CD4-positive, alpha-beta memory T cell (primary cell): ENCODE data around the gene ELK4. TPM values are rescaled to one million over a fixed set of nuclear protein-coding genes. Genes with fewer than 3 reads are reported as not detected.

Source experiments
- CTCF ChIA-PET: fragments of 350-600 bp; sonication (Branson Sonifier 250); formaldehyde crosslinking; loops from one replicate; lab custom pipeline; 2021; ENCODE audit warnings: inconsistent platforms; ENCODE audit not compliant: partially characterized antibody; lab: Charles Lee
- POLR2A ChIA-PET: fragments of 350-600 bp; sonication (Branson Sonifier 250); formaldehyde crosslinking; loops from one replicate; lab custom pipeline; 2021; ENCODE audit not compliant: partially characterized antibody; lab: Charles Lee
- DNase-seq, 5 donors: peaks; one replicate each; pipeline versions ENCODE4 v3.0.0 to v3.0.0-alpha.2; 2020 to 2022; ENCODE audit warnings: mixed read lengths in 1 of 5
- H3K27ac ChIP-seq: one replicate; pipeline ENCODE4 v1.7.0; 2013; ENCODE audit warnings: low read depth, low read length
- H3K27me3 ChIP-seq: 2 replicates; pipeline ENCODE4 v1.7.0; 2013; ENCODE audit warnings: mild to moderate bottlenecking, low read length, moderate library complexity; ENCODE audit not compliant: insufficient read depth
- H3K36me3 ChIP-seq: 2 replicates; pipeline ENCODE4 v1.7.0; 2013; ENCODE audit warnings: mild to moderate bottlenecking, low read length, moderate library complexity; ENCODE audit not compliant: insufficient read depth
- H3K4me1 ChIP-seq: 2 replicates; pipeline ENCODE4 v1.7.0; 2013; ENCODE audit warnings: mild to moderate bottlenecking, low read length, moderate library complexity; ENCODE audit not compliant: insufficient read depth
- H3K4me3 ChIP-seq, 2 donors: one replicate each; pipeline ENCODE4 v1.7.0; 2013; ENCODE audit warnings: low read length in 2 of 2, mild to moderate bottlenecking in 1 of 2
- H3K9me3 ChIP-seq, 2 donors: one replicate each; pipeline ENCODE4 v1.7.0; 2013; ENCODE audit warnings: low read length in 2 of 2, control low read depth in 1 of 2; ENCODE audit not compliant: control insufficient read depth in 1 of 2
- H3K27ac Mint-ChIP-seq, 7 donors: one replicate each; pipeline ENCODE4 v1.8.0; 2020 to 2021; ENCODE audit warnings: mixed read lengths in 7 of 7, mild to moderate bottlenecking in 6 of 7, inconsistent platforms in 3 of 7, moderate library complexity in 3 of 7
- H3K27me3 Mint-ChIP-seq, 2 donors: one replicate each; pipeline ENCODE4 v1.8.0; 2020 to 2021; ENCODE audit warnings: mixed read lengths in 2 of 2
- H3K36me3 Mint-ChIP-seq, 2 donors: one replicate each; pipeline ENCODE4 v1.8.0; 2020 to 2021; ENCODE audit warnings: mixed read lengths in 2 of 2, inconsistent platforms in 1 of 2, mild to moderate bottlenecking in 1 of 2
- H3K4me1 Mint-ChIP-seq, 4 donors: one replicate each; pipeline ENCODE4 v1.8.0; 2020 to 2021; ENCODE audit warnings: mixed read lengths in 4 of 4, mild to moderate bottlenecking in 1 of 4
- H3K4me3 Mint-ChIP-seq, 8 donors: one replicate each; pipeline ENCODE4 v1.8.0; 2020 to 2021; ENCODE audit warnings: mixed read lengths in 8 of 8, mild to moderate bottlenecking in 7 of 8, moderate library complexity in 6 of 8, inconsistent platforms in 3 of 8
- H3K9me3 Mint-ChIP-seq, 8 donors: one replicate each; pipeline ENCODE4 v1.8.0; 2020 to 2021; ENCODE audit warnings: mixed read lengths in 8 of 8, mild to moderate bottlenecking in 5 of 8, inconsistent platforms in 3 of 8, moderate library complexity in 1 of 8
- intact Hi-C: fragments of 100-400 bp; cut with micrococcal nuclease; formaldehyde crosslinking; loops from one replicate; pipeline ENCODE4 v1.15.1; 2023
- polyA plus RNA-seq, 2 donors: library from polyadenylated mRNA; unstranded; fragments of 300-500 nt; fragmentation: Illumina TruSeq; gene quantifications; one replicate each; pipeline ENCODE4 v1.2.3, GENCODE V29; 2021
- total RNA-seq, 2 experiments: library from RNA; stranded (reverse); gene quantifications; one replicate each; pipeline ENCODE4 v1.2.3, GENCODE V29; 2021

Gene ELK4
- total and polyA plus RNA-seq, 4 experiments from 2014 or later = 3.2 to 194 (median 86.4) TPM

DNA sequence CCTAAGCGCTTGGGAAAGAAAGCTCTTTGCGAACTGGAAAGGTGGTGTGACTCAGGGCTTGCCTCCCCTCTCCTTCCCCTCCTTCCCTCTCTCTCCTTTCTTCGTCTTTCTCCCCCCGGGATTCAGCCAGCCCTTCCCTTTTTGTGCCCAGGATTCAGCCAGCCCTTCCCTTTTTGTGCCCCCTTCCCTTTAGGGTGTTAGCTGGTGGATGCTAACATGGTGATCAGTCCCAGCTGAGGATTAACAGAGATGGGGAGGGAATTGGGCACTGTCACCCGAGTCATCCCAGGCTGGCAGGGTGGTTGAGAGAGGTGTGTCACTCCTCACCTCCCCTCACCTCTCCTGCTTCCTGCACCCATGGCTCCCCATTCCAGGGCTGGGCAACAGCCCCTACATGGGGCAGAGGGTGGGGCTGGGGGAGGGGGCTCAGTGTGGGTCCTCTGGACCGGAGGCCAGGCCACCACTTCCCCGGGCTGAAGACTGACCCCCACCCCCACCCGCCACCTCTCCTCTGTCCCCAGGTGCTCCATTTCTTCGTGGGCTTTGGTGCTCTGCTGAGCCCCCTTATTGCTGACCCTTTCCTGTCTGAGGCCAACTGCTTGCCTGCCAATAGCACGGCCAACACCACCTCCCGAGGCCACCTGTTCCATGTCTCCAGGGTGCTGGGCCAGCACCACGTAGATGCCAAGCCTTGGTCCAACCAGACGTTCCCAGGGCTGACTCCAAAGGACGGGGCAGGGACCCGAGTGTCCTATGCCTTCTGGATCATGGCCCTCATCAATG, 51.5 kb downstream of the ELK4 start:
- peak overlapping the region in 2 of 7 donors; percentile 10 to 35 for H3K27ac Mint-ChIP-seq
- H3K4me3 Mint-ChIP-seq = no peak overlapping the region
- Histone ChIP-seq H3K27ac (no peak overlapping the region), H3K4me1 (no peaks in the 10 kb centered on the region), H3K9me3 (no peaks in the 10 kb centered on the region), H3K36me3 (no peaks in the 10 kb centered on the region), H3K4me3 (no peak overlapping the region), H3K27me3 (peaks cover 10% of the 10 kb centered on the region)
- CTCF ChIA-PET = interaction anchor here (1.6 kb wide), 1 partner anchor 78 kb away, joined by 5 read pairs; no protein-coding TSS in a partner anchor
- no peaks in the 10 kb centered on the region for H3K4me1 Mint-ChIP-seq
- POLR2A ChIA-PET = interaction anchor here (1.5 kb wide), 1 partner anchor 12 kb away, joined by 3 read pairs; no protein-coding TSS in a partner anchor
- intact Hi-C loops = no loop called here
- H3K27me3 Mint-ChIP-seq = peaks cover 11 to 25% of the 10 kb centered on the region in 2 donors
- H3K9me3 Mint-ChIP-seq = no peaks in the 10 kb centered on the region
- no peak for DNase-seq
- H3K36me3 Mint-ChIP-seq = no peaks in the 10 kb centered on the region

DNA sequence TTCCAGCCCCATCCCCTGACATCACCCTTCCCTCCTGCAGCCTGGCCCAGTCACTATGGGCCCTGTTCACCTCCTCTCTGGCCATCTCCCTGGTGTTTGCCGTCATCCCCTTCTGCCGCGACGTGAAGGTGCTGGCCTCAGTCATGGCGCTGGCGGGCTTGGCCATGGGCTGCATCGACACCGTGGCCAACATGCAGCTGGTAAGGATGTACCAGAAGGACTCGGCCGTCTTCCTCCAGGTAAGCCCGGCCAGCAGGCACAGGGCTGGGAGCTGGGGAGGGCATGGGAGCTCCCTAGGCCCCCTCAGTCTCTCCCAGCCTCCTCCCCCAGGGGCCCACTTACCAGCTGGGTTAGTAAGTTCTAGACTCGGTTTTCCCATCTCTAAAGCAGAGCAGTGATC, 52.1 kb downstream of the ELK4 start:
- no peak overlapping the region for H3K27ac ChIP-seq
- no peaks in the 10 kb centered on the region for H3K9me3 ChIP-seq
- Mint-ChIP-seq H3K36me3 (no peaks in the 10 kb centered on the region), H3K4me3 (no peak overlapping the region), H3K27me3 (peaks cover 11 to 25% of the 10 kb centered on the region in 2 donors), H3K9me3 (no peaks in the 10 kb centered on the region), H3K27ac (no peak overlapping the region), H3K4me1 (no peaks in the 10 kb centered on the region)
- intact Hi-C loops = no loop called here
- ChIA-PET CTCF (interaction anchor here (1.6 kb wide), 1 partner anchor 79 kb away, joined by 5 read pairs; no protein-coding TSS in a partner anchor), POLR2A (interaction anchor here (1.5 kb wide), 1 partner anchor 13 kb away, joined by 3 read pairs; no protein-coding TSS in a partner anchor)
- peaks cover 10% of the 10 kb centered on the region for H3K27me3 ChIP-seq
- no peaks in the 10 kb centered on the region for H3K36me3 ChIP-seq
- no peak for DNase-seq
- no peak overlapping the region for H3K4me3 ChIP-seq
- H3K4me1 ChIP-seq = no peaks in the 10 kb centered on the region

DNA sequence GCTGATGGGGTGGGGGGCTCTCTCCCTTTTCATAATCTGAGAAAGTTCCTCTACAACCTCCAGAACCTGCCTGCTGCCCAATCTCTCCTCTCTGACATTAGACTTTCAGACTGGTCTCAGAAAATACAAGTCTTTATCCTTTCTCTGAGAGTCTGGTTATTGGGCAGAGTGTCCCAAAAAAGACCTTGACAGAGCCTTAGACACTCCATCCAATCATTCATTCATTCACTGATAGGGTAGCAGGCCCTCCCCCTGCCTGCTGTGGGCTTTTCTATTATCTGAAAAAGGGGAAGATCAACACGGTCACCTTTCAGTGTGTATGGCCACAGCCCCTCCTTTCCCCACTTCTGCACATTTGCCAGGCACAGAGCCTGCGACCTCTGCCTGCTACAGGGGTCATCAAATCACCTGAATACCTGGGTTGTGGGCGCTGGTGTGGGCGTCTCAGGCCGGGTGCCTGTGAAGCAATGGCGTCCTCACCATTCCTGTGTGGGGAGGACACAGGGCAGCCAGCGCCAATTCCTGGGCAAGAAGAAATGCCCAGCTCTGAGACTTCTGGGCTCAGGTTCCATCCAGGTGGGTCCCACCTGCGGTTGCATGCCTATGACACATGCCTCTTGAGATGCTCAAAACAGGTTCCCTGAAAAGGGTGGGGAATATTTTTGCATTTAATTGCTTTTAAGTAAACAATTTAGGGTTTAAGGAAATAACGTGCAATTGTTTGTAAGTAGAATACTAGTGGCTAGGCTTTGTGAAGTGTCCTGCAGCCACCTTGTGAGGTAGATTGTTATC, 52.8 kb downstream of the ELK4 start:
- Mint-ChIP-seq H3K4me3 (no peak overlapping the region), H3K36me3 (no peaks in the 10 kb centered on the region), H3K27me3 (peaks cover 11 to 28% of the 10 kb centered on the region in 2 donors), H3K27ac (no peak overlapping the region), H3K9me3 (no peaks in the 10 kb centered on the region), H3K4me1 (no peaks in the 10 kb centered on the region)
- Histone ChIP-seq H3K4me3 (no peak overlapping the region), H3K36me3 (no peaks in the 10 kb centered on the region), H3K27ac (no peak overlapping the region), H3K27me3 (peaks cover 10% of the 10 kb centered on the region), H3K9me3 (no peaks in the 10 kb centered on the region), H3K4me1 (no peaks in the 10 kb centered on the region)
- intact Hi-C loops = no loop called here
- DNase-seq = no peak
- POLR2A ChIA-PET = interaction anchor here (1.5 kb wide), 1 partner anchor 14 kb away, joined by 3 read pairs; no protein-coding TSS in a partner anchor
- CTCF ChIA-PET = no interaction called here

DNA sequence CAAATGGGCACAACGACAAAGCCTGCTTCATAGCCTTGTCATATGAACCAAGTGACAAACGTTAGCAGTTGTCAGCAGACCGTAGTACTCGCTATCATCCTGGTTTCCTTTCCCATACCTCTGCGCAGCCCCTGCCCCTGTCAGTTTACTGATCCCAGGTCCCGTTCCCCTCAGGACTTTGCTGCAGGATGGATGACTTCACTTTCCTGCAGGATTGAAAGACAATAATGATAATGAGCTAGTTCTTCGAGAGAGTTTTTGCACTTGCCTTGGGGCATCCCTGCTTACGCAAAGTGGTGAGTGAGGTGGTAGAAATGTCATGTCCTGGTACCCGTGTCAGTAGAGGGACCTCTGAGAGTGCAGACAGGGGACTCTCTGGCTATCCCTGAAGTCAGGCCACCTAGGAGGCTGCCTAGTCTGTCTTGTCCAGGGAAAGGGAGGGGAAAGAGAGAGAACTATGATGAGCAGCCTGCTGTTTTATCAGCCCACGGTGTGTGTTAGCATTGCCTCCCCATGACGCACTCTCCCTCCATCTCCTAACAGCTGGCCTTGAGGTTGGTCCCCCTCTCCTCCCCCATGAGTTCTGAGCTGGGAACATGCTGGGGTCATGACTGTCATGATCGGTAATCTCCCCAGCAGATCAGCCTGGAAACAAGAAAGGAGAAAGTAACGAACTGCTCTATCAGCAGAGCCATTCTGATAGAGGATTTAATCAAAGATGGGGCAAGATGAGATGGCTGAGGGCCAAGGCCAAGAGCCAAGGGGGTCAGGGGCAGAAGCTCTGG, 53.7 kb downstream of the ELK4 start:
- Mint-ChIP-seq H3K4me1 (no peaks in the 10 kb centered on the region), H3K27me3 (peaks cover 11 to 28% of the 10 kb centered on the region in 2 donors), H3K4me3 (no peak overlapping the region), H3K36me3 (no peaks in the 10 kb centered on the region), H3K9me3 (no peaks in the 10 kb centered on the region), H3K27ac (no peak overlapping the region)
- H3K4me1 ChIP-seq = no peaks in the 10 kb centered on the region
- no peak overlapping the region for H3K27ac ChIP-seq
- no peak for DNase-seq
- no peak overlapping the region for H3K4me3 ChIP-seq
- H3K36me3 ChIP-seq = no peaks in the 10 kb centered on the region
- H3K9me3 ChIP-seq = no peaks in the 10 kb centered on the region
- intact Hi-C loops = no loop called here
- CTCF ChIA-PET = no interaction called here
- H3K27me3 ChIP-seq = peaks cover 10% of the 10 kb centered on the region
- POLR2A ChIA-PET = no interaction called here

DNA sequence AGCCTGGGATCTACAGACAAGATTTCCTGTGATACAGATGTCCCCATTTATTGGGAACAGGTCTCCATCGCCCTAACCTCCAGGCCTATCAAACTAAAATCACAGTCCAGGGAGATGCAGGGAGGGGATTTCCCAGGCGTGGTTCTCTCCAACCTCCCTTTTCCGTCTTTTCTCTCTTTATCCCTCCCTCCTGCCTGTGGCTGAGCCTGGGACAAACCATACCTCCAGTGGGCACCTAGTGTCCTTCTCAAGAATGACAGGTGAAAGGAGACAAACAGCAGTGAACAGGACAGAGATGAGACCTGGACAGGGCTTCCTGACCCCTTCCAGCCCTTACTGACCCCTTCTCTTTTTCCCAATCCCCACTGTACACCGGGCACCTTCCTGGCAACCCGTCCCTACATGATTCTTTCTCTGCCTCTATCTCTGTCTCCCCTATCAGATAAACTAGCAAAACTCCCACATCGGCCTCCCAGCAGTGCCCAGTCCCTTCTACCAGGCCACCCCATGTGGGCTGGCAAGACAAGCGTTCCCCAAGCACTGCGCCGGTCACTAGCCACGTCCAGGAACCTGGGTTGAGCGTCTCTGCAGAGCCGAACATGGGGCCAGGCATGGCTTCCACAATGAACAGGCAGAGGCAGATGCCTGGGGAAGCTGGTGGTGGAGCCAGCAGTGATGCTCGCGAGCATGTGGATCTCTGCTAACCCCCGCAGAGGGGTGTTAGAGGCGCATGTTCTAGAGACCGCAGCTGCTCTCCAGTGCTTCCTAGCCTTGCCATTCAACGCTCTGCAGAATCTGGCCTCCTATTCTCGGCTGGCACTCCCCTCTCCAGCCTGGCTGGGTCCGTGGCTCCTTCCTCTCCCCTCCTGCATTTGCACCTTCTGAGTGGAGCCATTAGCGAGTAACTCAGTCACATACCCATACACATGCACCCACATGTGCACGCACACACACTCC, 54.7 kb downstream of the ELK4 start:
- no peaks in the 10 kb centered on the region for H3K36me3 ChIP-seq
- POLR2A ChIA-PET = no interaction called here
- H3K27me3 ChIP-seq = peaks cover 10% of the 10 kb centered on the region
- no peaks in the 10 kb centered on the region for H3K4me1 ChIP-seq
- no peak for DNase-seq
- Mint-ChIP-seq H3K9me3 (no peaks in the 10 kb centered on the region), H3K27ac (no peak overlapping the region), H3K27me3 (peaks cover 12 to 33% of the 10 kb centered on the region in 2 donors), H3K4me3 (no peak overlapping the region), H3K4me1 (no peaks in the 10 kb centered on the region), H3K36me3 (no peaks in the 10 kb centered on the region)
- H3K9me3 ChIP-seq = no peaks in the 10 kb centered on the region
- H3K27ac ChIP-seq = no peak overlapping the region
- intact Hi-C loops = no loop called here
- CTCF ChIA-PET = no interaction called here
- H3K4me3 ChIP-seq = no peak overlapping the region

DNA sequence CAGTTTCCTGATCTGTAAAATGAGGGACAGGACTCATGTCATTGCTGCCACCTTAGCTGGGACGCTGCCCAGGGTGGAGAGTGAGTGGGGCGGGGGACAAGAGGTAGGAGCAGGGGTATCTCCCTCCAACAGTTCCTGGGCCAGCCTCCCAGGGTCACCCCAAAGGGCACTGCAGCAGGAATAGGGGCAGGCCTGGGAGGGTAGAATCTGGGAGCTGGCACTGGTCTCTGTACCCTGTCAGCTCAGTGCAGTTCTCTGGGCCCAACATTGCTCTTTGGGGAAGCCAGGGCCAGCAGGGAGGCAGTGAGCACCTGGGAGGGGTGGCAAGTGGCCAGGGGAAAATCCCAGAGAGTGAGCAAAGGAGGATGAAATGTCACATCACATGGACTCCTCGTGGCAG, 55.8 kb downstream of the ELK4 start:
- ChIA-PET POLR2A (no interaction called here), CTCF (no interaction called here)
- H3K36me3 ChIP-seq = no peaks in the 10 kb centered on the region
- Mint-ChIP-seq H3K36me3 (no peaks in the 10 kb centered on the region), H3K27ac (no peak overlapping the region), H3K9me3 (no peaks in the 10 kb centered on the region), H3K4me1 (no peaks in the 10 kb centered on the region), H3K27me3 (peaks cover 12 to 39% of the 10 kb centered on the region in 2 donors), H3K4me3 (no peak overlapping the region)
- DNase-seq = no peak
- no peak overlapping the region for H3K27ac ChIP-seq
- no peak overlapping the region for H3K4me3 ChIP-seq
- H3K9me3 ChIP-seq = no peaks in the 10 kb centered on the region
- intact Hi-C loops = no loop called here
- H3K4me1 ChIP-seq = no peaks in the 10 kb centered on the region
- H3K27me3 ChIP-seq = peaks cover 10% of the 10 kb centered on the region
